Activated T-helper 1 cell treated with anti-CD3 and anti-CD28 coated beads, Interleukin-12 subunit alpha, Interleukin-12 subunit beta, Interleukin-2, Interleukin-4 antibody, amounts not matched to agents 30 ng/mL and 10 ng/mL and 1 ng/mL, durations not matched to agents 14 hours and 24 hours and 36 hours (primary cell): ENCODE measurements around the gene TBC1D22A. TPM values are rescaled to one million over a fixed set of nuclear protein-coding genes. Genes with fewer than 3 reads are reported as not detected.
A peak's percentile ranks its signal among the peaks of the same experiment; 100 is the strongest.

Experiments
- DNase-seq: peaks from one replicate; pipeline ENCODE4 v3.0.0; 2021; ENCODE audit warnings: low spot score
- H3K27ac Mint-ChIP-seq: one replicate; pipeline ENCODE4 v1.8.0; 2021; ENCODE audit warnings: mild to moderate bottlenecking, mixed read lengths
- H3K27me3 Mint-ChIP-seq: one replicate; pipeline ENCODE4 v1.8.0; 2022; ENCODE audit warnings: mild to moderate bottlenecking, moderate library complexity, mixed read lengths; ENCODE audit not compliant: insufficient read depth
- H3K36me3 Mint-ChIP-seq: one replicate; pipeline ENCODE4 v1.8.0; 2021; ENCODE audit warnings: low read depth, mixed read lengths
- H3K4me1 Mint-ChIP-seq: one replicate; pipeline ENCODE4 v1.8.0; 2021; ENCODE audit warnings: low read depth, mixed read lengths
- H3K4me3 Mint-ChIP-seq: one replicate; pipeline ENCODE4 v1.8.0; 2021; ENCODE audit warnings: mild to moderate bottlenecking, moderate library complexity, mixed read lengths
- H3K9me3 Mint-ChIP-seq: one replicate; pipeline ENCODE4 v1.8.0; 2021; ENCODE audit warnings: mixed read lengths
- intact Hi-C: fragments of 100-400 bp; cut with micrococcal nuclease; formaldehyde crosslinking; loops from one replicate; pipeline ENCODE4 v1.15.1; 2024
- total RNA-seq: library from RNA; stranded (reverse); gene quantifications from 2 replicates; pipeline ENCODE4 v1.2.3, GENCODE V29; 2022

TBC1D22A gene
- total RNA-seq, 1 donor from 2014 or later: 42.4 TPM

DNA sequence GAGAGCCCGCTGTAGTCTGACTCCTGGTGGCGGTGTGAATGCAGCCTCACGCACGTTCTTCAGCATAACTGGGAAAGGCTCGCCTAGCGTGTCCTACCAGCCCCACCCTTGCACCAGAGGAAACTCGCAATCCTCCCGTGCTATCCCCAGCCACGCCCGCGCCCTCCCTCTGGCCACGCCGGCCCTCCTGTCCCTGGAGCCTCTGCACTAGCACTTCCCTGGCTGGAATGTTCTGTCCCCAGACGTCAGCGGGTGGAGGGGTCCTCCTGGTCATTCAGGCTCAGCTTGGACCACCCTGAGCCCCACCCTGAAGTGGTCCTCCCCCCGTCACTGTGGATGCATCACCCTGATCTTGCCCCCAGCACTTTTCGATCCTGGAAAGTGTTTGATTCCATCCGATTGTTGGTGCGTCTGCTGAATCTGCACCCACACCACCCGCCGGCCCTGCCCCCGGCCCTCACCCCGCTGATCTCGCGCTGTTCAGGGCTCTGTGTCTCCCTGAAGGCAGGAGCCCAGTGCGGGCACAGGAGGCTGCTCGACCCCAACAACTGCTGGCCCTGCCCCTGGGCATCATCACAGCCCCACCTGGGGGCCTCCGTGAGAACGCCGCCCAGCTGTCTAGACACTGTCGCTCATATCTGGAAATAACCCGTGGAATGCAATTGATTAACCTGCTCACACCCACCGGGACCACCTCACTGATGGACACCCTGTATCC is 437.0 kb downstream of the TBC1D22A start:
- Mint-ChIP-seq H3K4me3 (no peak overlapping the region), H3K36me3 (no peaks in the 10 kb centered on the region), H3K27me3 (no peaks in the 10 kb centered on the region), H3K27ac (no peak overlapping the region), H3K9me3 (no peaks in the 10 kb centered on the region), H3K4me1 (no peaks in the 10 kb centered on the region)
- intact Hi-C loops: no loop called here
- no peak for DNase-seq

DNA sequence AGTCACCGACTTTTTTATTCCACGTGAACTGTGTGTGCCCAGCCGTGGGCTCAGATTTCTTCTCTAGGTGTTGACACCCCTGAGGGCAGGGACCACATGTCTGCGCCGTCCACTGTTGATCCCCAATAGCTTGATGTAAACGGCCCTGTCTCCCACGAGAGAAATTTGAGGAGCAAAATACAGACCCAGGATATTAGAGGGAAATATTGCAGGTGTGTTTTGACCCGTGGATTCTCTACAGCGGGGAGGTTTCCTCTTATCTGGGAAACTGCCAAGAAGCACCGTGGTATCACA is 437.5 kb downstream of the TBC1D22A start:
- H3K27ac Mint-ChIP-seq: no peak overlapping the region
- H3K36me3 Mint-ChIP-seq: no peaks in the 10 kb centered on the region
- intact Hi-C loops: no loop called here
- no peak overlapping the region for H3K4me3 Mint-ChIP-seq
- no peaks in the 10 kb centered on the region for H3K9me3 Mint-ChIP-seq
- no peaks in the 10 kb centered on the region for H3K4me1 Mint-ChIP-seq
- no peak for DNase-seq
- no peaks in the 10 kb centered on the region for H3K27me3 Mint-ChIP-seq

DNA sequence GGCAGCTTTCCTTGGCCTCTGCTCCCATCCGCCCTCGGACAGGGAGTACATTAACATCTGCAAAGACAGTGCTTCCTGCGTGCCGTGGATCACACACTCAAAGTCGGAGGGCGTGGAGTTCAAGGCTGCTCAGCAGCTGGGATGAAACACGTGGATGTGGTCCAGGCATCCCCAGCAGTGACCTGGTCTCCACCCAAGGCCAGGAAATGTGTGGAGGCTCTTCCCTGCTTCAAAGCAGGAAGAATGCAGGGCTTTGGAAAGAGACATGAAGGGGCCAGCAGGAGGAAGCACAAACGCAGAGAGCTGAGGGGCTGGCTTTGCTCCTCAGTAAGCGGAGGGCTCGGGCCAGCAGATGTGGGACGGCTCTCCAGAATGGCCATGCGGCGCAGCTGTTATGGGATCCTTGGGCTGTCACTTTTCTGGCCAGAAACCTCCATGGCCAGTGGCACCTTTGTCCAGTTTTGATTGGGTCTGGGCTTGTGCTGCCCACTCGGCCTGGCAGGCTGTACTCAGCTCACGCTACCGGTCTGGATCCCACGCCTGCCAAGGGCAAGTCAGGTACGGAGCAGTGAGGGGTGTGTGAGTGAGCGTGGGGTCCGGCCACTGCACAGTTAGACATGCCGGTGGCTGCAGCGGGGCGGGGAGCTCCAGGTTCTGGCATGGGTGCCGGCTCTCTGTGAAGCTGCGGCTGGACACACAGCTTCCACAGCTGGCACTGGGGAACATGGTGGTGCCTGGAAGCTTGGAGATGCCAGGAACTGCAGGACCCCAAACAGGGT is 438.0 kb downstream of the TBC1D22A start:
- no peaks in the 10 kb centered on the region for H3K9me3 Mint-ChIP-seq
- DNase-seq: no peak
- H3K27me3 Mint-ChIP-seq: no peaks in the 10 kb centered on the region
- H3K4me1 Mint-ChIP-seq: no peaks in the 10 kb centered on the region
- H3K36me3 Mint-ChIP-seq: no peaks in the 10 kb centered on the region
- intact Hi-C loops: no loop called here
- H3K27ac Mint-ChIP-seq: peak overlapping the region; percentile 48
- no peak overlapping the region for H3K4me3 Mint-ChIP-seq

DNA sequence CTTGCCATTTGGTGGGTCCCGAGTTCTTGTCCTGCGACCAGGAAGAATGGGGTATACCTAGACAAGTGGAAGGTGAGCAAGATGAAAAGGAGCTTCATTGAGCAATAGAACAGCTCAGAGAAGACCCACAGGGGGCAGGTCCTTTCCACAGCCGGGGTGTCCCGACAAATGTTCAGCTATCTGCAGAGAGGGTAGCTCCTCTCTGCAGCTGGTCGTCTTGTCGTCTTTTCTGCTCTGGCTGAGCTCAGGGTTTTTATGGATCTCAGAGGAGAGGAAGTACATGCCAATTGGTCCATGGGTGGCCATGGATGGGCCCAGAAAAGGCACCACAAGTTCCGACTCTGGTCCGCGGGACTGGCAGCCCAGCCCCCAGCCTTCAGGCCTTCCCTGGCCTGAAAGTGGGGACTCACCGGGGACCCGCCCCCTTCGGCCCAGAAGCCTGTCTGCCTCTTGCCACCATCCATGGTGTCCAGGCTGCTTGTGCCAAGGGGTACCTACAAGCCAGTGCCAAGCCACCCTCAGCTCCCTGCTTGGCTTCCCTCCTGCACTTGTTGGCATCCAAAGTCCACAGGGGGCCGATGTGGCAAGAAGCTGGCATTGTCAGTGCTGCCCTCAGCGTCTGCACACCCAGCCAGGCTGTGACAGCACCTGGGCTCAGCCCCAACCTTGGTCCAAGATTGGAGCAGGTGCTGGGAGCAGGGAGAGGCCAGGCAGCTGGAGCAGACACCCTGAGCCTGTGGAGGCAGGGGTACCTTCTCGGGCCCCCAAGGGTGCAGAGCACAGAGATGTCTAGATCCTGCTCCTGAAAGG is 438.9 kb downstream of the TBC1D22A start:
- Mint-ChIP-seq H3K27ac (no peak overlapping the region), H3K4me3 (no peak overlapping the region), H3K36me3 (no peaks in the 10 kb centered on the region), H3K27me3 (no peaks in the 10 kb centered on the region), H3K9me3 (no peaks in the 10 kb centered on the region), H3K4me1 (no peaks in the 10 kb centered on the region)
- no peak for DNase-seq
- intact Hi-C loops: no loop called here

DNA sequence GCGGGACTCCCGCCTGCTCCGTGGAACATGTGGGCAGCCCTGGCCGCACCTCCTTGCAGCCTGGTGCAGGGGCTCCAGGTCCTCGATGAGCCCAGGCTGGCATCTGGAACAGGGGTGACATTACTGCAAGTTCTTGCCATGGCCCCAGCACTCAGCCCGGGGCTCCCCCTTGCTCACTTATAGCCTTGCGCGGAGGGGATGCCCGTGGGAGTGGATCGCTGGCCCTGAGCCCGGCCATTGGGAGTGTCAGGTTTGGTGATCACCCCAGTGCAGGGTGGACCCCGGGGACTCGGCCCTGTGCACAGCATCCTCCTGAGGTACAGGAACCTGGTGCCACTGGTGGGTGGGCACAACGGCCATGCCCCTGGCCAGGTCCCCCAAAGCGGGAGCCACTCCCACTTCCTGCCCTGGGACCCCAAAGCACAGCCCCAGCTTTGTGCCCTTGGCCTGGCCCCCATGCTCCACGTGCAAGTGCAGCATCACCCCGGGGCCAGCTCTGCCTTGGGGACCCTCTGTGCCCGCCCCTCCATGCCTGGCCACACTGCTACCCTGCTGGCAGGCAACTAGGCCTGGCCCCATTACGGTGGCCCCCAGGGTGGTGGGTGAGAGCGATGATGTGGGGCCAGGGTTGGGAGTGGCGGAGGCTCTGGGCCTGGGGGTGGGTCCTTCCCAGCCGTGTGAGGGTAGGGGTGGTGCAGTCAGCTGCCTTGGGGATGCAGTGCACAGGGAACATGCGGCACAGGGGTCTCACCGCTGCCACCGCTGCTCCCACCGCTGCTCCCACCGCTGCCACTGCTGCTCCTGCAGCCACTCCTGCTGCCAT is 439.8 kb downstream of the TBC1D22A start:
- H3K36me3 Mint-ChIP-seq: no peaks in the 10 kb centered on the region
- no peak for DNase-seq
- H3K27me3 Mint-ChIP-seq: no peaks in the 10 kb centered on the region
- H3K4me1 Mint-ChIP-seq: no peaks in the 10 kb centered on the region
- intact Hi-C loops: no loop called here
- no peak overlapping the region for H3K4me3 Mint-ChIP-seq
- H3K9me3 Mint-ChIP-seq: no peaks in the 10 kb centered on the region
- H3K27ac Mint-ChIP-seq: no peak overlapping the region

DNA sequence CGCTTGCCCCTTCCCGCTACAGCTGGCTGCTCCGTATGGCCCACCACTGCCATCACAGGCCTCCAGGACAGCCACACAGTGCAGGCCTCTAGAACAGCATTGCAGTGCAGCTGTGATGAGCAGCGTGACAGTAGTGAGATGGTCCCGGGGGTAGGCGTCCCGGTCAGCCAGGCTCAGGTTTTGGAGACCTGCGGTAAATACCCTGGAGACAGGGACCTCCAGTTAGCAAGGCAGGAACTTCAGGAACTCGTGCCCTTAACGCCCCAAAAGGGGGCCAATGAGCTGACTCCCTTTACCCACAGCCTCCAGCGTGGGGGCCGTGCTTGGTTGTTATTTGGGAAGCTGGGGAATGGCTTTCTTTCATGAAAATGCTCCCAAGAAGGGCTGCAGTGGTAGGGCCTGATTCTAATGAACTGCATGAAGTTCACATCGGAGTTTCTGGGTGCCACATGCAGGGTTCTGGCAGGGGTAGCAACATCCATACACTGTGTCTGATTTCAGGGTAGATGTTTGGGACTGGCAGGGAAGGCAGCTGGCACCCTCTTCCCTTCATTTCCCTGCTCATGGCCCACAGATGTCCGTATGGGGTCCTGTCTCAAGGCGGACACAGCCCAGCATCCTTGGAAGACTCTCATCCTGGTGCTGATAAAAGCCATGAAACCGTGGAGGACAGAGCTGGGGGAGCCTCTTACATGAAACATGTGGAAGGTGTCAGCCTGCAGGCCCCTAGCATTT is 440.5 kb downstream of the TBC1D22A start:
- no peak overlapping the region for H3K4me3 Mint-ChIP-seq
- intact Hi-C loops: no loop called here
- H3K27me3 Mint-ChIP-seq: no peaks in the 10 kb centered on the region
- no peak for DNase-seq
- H3K27ac Mint-ChIP-seq: no peak overlapping the region
- H3K4me1 Mint-ChIP-seq: no peaks in the 10 kb centered on the region
- H3K36me3 Mint-ChIP-seq: no peaks in the 10 kb centered on the region
- no peaks in the 10 kb centered on the region for H3K9me3 Mint-ChIP-seq

GRCh38 chr22:47203554-47203991 is 441.1 kb downstream of the TBC1D22A start:
- Mint-ChIP-seq H3K4me1 (no peaks in the 10 kb centered on the region), H3K9me3 (no peaks in the 10 kb centered on the region), H3K36me3 (no peaks in the 10 kb centered on the region), H3K27me3 (no peaks in the 10 kb centered on the region), H3K27ac (no peak overlapping the region), H3K4me3 (no peak overlapping the region)
- intact Hi-C loops: no loop called here
- DNase-seq: no peak

DNA sequence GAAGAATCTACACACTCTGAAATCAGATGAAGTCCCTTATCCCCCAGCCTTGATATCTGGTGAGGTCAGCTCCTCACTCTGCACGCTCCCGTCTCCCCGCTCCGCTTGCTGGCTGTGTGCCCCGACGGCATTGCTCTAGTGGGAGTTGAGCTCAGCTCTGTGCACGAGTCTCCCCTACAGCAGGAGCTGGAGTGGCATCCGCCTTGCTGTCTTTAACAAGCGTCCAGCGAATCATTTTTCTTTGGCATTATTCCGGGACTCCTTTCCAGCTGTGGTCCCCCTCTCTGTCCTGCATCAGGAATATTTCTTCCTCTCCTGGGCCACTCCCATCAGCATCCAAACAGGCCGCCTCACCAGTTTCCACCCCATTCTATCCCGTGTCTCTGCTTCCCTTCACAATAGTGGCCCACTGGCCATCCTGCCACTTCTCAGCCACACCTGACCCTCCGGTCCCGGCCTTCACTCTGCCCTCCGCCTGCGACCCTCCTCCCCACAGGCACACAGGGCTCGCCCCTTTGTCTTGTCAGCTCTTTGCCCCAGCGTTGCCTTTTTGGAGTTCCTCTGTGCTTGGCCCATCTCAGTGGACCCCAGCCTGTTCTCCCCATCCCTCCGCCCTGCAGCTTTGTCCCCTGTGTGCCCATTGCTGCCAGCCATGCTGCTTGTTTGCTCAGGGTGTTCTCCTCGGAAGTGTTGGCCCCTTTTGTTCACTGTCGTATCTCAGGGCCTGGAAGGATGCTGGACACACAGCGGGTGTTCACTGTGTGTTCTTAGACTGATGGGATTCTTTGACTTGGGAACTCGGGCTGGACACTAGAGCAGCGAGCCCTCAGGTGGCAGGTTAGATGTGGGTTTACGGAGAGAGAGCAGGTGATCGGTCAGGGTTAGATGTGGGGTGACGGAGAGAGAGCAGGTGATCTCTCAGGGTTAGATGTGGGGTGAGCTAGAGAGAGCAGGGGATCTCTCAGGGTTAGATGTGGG is 441.8 kb downstream of the TBC1D22A start:
- Mint-ChIP-seq H3K27ac (no peak overlapping the region), H3K36me3 (no peaks in the 10 kb centered on the region), H3K9me3 (no peaks in the 10 kb centered on the region), H3K4me1 (no peaks in the 10 kb centered on the region), H3K4me3 (no peak overlapping the region), H3K27me3 (no peaks in the 10 kb centered on the region)
- no peak for DNase-seq
- intact Hi-C loops: no loop called here

DNA sequence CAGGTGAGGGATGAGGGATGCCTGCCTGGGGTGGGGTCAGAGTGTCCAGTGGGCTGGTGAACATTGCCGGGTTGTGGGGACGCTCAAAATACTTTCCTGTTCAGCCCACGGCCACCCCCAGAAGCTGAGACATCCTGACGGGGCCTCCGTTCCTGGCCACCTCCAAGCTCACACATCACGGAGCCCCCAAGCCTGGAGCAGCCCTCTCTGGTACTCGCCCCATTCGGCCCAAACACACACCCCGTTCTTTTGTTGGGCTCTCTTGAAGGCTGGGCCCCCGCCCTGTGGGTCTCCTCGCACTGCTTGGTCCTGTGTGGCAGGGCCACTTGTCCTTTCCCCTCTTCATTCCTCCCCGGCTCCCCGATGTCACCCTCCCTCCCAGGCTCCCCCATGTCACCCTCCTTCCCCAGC is 442.6 kb downstream of the TBC1D22A start:
- Mint-ChIP-seq H3K27me3 (no peaks in the 10 kb centered on the region), H3K9me3 (no peaks in the 10 kb centered on the region), H3K4me3 (no peak overlapping the region), H3K27ac (no peak overlapping the region), H3K4me1 (no peaks in the 10 kb centered on the region), H3K36me3 (no peaks in the 10 kb centered on the region)
- intact Hi-C loops: no loop called here
- DNase-seq: no peak

DNA sequence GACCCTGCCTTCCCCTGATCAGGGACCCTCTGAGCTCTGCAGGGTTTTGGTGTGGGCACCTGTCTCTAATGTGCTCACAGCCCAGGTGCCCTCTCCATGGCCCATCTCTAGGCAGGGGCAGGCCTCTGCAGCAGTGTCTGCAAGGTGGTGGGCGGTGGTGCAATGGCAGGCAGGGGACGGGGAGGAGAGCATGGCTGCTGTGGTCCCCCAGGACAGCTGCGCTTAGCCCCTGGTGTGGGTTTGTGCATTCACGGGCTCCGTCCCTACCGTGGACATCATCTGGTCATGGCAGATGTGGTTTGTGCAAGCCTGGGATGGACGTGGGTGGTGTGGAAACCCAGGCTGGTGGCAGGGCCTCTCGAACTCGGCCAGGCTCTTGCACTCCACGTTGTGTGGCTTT is 443.1 kb downstream of the TBC1D22A start:
- no peaks in the 10 kb centered on the region for H3K36me3 Mint-ChIP-seq
- no peak for DNase-seq

GRCh38 chr22:47206164-47206563 is 443.7 kb downstream of the TBC1D22A start:
- intact Hi-C loops: no loop called here
- H3K27ac Mint-ChIP-seq: no peak overlapping the region
- DNase-seq: no peak
- H3K4me1 Mint-ChIP-seq: no peaks in the 10 kb centered on the region
- no peaks in the 10 kb centered on the region for H3K36me3 Mint-ChIP-seq
- H3K9me3 Mint-ChIP-seq: no peaks in the 10 kb centered on the region
- H3K27me3 Mint-ChIP-seq: no peaks in the 10 kb centered on the region
- no peak overlapping the region for H3K4me3 Mint-ChIP-seq

More for the DNA sequence above, 443.1 kb downstream of the TBC1D22A start:
- H3K4me1 Mint-ChIP-seq: no peaks in the 10 kb centered on the region
- intact Hi-C loops: no loop called here
- H3K27me3 Mint-ChIP-seq: no peaks in the 10 kb centered on the region
- H3K27ac Mint-ChIP-seq: no peak overlapping the region
- no peaks in the 10 kb centered on the region for H3K9me3 Mint-ChIP-seq
- H3K4me3 Mint-ChIP-seq: no peak overlapping the region
